Hepatocyte (in vitro differentiated cells): ENCODE results near the gene LTB4R2. TPM values are rescaled to one million over a fixed set of nuclear protein-coding genes. Genes with fewer than 3 reads are reported as not detected.

Source experiments
- DNase-seq: peaks from one replicate; pipeline ENCODE4 v3.0.0-alpha.2; 2016; ENCODE audit warnings: low spot score
- H2AFZ ChIP-seq: fragments of 200-600 bp; sonication (generic); 2 replicates; pipeline ENCODE4 v1.6.0; 2016; ENCODE audit warnings: antibody characterized with exemption, mild to moderate bottlenecking
- H3K27ac ChIP-seq: fragments of 200-600 bp; sonication (generic); 2 replicates; pipeline ENCODE4 v1.5.1; 2016; ENCODE audit warnings: mild to moderate bottlenecking
- H3K27me3 ChIP-seq: fragments of 200-600 bp; sonication (generic); 2 replicates; pipeline ENCODE4 v1.6.1; 2016
- H3K36me3 ChIP-seq: fragments of 200-600 bp; sonication (generic); replicated peaks from 2 replicates; pipeline ENCODE4 v1.5.1; 2016; ENCODE audit warnings: low read depth; ENCODE audit not compliant: insufficient read depth
- H3K4me1 ChIP-seq: fragments of 200-600 bp; sonication (generic); 2 replicates; pipeline ENCODE4 v1.5.1; 2016; ENCODE audit warnings: mild to moderate bottlenecking, moderate library complexity; ENCODE audit not compliant: insufficient read depth
- H3K4me2 ChIP-seq: fragments of 200-600 bp; sonication (generic); 2 replicates; pipeline ENCODE4 v1.6.0; 2016
- H3K4me3 ChIP-seq: fragments of 200-600 bp; sonication (generic); 2 replicates; pipeline ENCODE4 v1.5.1; 2016; ENCODE audit warnings: mild to moderate bottlenecking
- H3K79me2 ChIP-seq: fragments of 200-600 bp; sonication (generic); 2 replicates; pipeline ENCODE4 v1.6.0; 2017; ENCODE audit warnings: mild to moderate bottlenecking
- H3K9me2 ChIP-seq: fragments of 200-600 bp; sonication (generic); replicated peaks from 2 replicates; pipeline ENCODE4 v1.6.0; 2017; ENCODE audit warnings: mild to moderate bottlenecking; ENCODE audit not compliant: insufficient read depth
- H3K9me3 ChIP-seq: fragments of 200-600 bp; sonication (generic); 2 replicates; pipeline ENCODE4 v1.5.1; 2016; ENCODE audit warnings: low read depth, mild to moderate bottlenecking
- H4K20me1 ChIP-seq: fragments of 200-600 bp; sonication (generic); 2 replicates; pipeline ENCODE4 v1.6.0; 2016; ENCODE audit warnings: mild to moderate bottlenecking; ENCODE audit not compliant: insufficient read depth, poor library complexity, severe bottlenecking
- EZH2 ChIP-seq: fragments of 200-600 bp; sonication (generic); IDR thresholded peaks from 2 replicates; pipeline ENCODE4 v1.6.1; 2016; ENCODE audit warnings: antibody characterized with exemption, mild to moderate bottlenecking, borderline replicate concordance
- EZH2phosphoT487 ChIP-seq: fragments of 200-600 bp; sonication (generic); IDR thresholded peaks from one replicate; pipeline ENCODE4 v1.6.1; 2018; ENCODE audit warnings: antibody characterized with exemption, mild to moderate bottlenecking, low read depth, moderate library complexity; ENCODE audit not compliant: unreplicated experiment, severe bottlenecking
- WGBS: methylation state at CpG from one replicate; pipeline ENCODE4 v1.1.6; 2016; ENCODE audit warnings: low lambda C conversion rate; ENCODE audit errors: missing lambda C conversion rate; 5-methylcytosine and 5-hydroxymethylcytosine counted together
- polyA plus RNA-seq: library from polyadenylated mRNA; unstranded; fragments of >200 nt; fragmentation: Nextera tagmentation; extraction: Ambion mirVana; gene quantifications from 2 replicates; pipeline ENCODE4 v1.2.1, GENCODE V29; 2016
- total RNA-seq: library from RNA; depleted of rRNA; stranded (reverse); fragments of >200 nt; gene quantifications from 2 replicates; pipeline ENCODE4 v1.2.3, GENCODE V29; 2014
- TF ChIP-seq, protein P1 (sequence below): fragments of 200-600 bp; sonication (generic); IDR thresholded peaks from 2 replicates; pipeline ENCODE4 v1.5.1; 2016; ENCODE audit warnings: antibody characterized with exemption, mild to moderate bottlenecking; ENCODE audit not compliant: poor library complexity

Gene LTB4R2
- total and polyA plus RNA-seq, 2 experiments from 2014 or later = 0.92 to 3.6 TPM

DNA sequence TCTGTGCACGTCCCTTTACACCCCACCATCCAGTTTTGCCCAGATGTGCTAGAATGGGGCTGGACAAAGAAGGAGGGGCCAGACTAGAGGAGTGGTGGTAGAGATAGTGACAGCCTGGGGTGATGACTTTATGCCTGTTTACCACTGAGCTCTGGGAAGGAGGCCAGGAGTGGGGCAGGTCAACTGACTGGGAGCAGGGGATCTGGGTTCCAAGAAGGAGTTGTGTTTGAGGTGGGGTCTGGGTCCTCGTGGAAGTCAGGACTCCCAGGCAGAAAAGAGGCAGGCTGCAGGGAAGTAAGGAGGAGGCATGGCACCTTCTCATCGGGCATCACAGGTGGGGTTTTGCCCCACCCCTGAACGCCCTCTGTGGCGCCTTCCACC, 315 bp downstream of the LTB4R2 start:
- DNase-seq = no peak
- H3K27me3 ChIP-seq = no peaks in the 10 kb centered on the region
- peaks cover 5% of the 10 kb centered on the region for H3K4me1 ChIP-seq
- peaks cover 2% of the 10 kb centered on the region for H3K79me2 ChIP-seq
- no peaks in the 10 kb centered on the region for H3K9me3 ChIP-seq
- H4K20me1 ChIP-seq = no peaks in the 10 kb centered on the region
- H2AFZ ChIP-seq = no peak overlapping the region
- no peak overlapping the region for H3K27ac ChIP-seq
- no peaks in the 10 kb centered on the region for H3K36me3 ChIP-seq
- WGBS = 94% methylated on average over 5 of the region's 5 CpGs
- H3K4me2 ChIP-seq = no peak overlapping the region
- no peak overlapping the region for H3K4me3 ChIP-seq
- TF ChIP-seq, protein P1, sequence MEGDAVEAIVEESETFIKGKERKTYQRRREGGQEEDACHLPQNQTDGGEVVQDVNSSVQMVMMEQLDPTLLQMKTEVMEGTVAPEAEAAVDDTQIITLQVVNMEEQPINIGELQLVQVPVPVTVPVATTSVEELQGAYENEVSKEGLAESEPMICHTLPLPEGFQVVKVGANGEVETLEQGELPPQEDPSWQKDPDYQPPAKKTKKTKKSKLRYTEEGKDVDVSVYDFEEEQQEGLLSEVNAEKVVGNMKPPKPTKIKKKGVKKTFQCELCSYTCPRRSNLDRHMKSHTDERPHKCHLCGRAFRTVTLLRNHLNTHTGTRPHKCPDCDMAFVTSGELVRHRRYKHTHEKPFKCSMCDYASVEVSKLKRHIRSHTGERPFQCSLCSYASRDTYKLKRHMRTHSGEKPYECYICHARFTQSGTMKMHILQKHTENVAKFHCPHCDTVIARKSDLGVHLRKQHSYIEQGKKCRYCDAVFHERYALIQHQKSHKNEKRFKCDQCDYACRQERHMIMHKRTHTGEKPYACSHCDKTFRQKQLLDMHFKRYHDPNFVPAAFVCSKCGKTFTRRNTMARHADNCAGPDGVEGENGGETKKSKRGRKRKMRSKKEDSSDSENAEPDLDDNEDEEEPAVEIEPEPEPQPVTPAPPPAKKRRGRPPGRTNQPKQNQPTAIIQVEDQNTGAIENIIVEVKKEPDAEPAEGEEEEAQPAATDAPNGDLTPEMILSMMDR = no peak
- no peak for TF ChIP-seq EZH2phosphoT487
- no peak for TF ChIP-seq EZH2
- no peaks in the 10 kb centered on the region for H3K9me2 ChIP-seq

GRCh38 chr14:24310646-24311604, 985 bp downstream of the LTB4R2 start, which contains the start of gene LTB4R:
LTB4R (plus strand) TSS chr14:24311502; CDS start chr14:24315652, 4,150 bp downstream.
- Histone ChIP-seq H3K36me3 (no peaks in the 10 kb centered on the region), H3K4me3 (no peak within 1 kb of the TSS), H3K79me2 (peaks cover 2% of the 10 kb centered on the region), H3K4me1 (peaks cover 5% of the 10 kb centered on the region), H2AFZ (no peak within 1 kb of the TSS), H3K4me2 (no peak within 1 kb of the TSS), H4K20me1 (no peaks in the 10 kb centered on the region), H3K27me3 (no peaks in the 10 kb centered on the region), H3K9me2 (no peaks in the 10 kb centered on the region), H3K27ac (no peak within 1 kb of the TSS), H3K9me3 (no peaks in the 10 kb centered on the region)
- WGBS = 99% methylated on average over 81 of the region's 99 CpGs
- DNase-seq = no peak
- TF ChIP-seq EZH2phosphoT487 = no peak

DNA sequence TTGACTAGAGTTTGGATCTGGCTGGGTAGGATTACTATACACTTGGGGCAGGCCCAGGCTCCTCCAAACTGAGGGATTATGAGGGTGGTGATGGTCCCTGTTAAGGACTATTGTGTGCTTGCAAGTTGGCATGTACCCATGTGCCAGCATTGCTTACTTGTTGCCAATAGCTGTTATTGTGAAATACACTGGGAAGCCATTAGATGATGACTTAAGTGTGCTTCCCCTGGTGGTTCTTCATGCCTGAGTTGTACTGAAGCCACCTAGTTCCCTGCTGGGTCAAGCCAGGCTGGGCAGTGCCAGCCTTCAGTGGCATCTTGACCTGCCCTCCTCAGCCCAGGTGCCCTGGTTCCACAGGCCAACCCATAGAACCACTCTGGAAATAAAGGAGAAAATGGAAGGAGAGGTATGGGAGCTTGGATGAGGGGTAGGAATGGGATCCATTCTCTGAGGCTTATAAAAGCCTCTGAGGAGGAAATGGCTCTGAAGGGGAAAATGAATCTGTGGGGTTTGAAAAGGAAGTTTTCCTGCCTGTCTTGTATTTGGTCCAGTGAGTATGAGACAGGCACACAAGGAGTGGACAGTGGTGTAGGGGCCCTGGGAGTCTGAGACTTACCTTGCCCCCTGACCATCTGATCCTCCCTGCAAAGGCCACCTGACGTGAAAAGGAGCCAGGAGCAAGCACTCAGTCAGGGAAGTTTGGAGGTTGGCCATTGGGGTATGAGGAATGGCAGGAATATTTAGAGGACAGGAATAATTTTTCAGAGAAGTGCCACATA, 2.1 kb downstream of the LTB4R2 start:
- H3K79me2 ChIP-seq = no peaks in the 10 kb centered on the region
- no peaks in the 10 kb centered on the region for H3K36me3 ChIP-seq
- peaks cover 5% of the 10 kb centered on the region for H3K4me1 ChIP-seq
- no peak overlapping the region for H3K4me3 ChIP-seq
- no peak overlapping the region for H2AFZ ChIP-seq
- no peak for DNase-seq
- H3K9me2 ChIP-seq = no peaks in the 10 kb centered on the region
- H4K20me1 ChIP-seq = no peaks in the 10 kb centered on the region
- TF ChIP-seq EZH2phosphoT487 = no peak
- TF ChIP-seq, protein P1 = no peak
- TF ChIP-seq EZH2 = no peak
- no peaks in the 10 kb centered on the region for H3K9me3 ChIP-seq
- no peak overlapping the region for H3K4me2 ChIP-seq
- H3K27me3 ChIP-seq = no peaks in the 10 kb centered on the region
- no peak overlapping the region for H3K27ac ChIP-seq
- 91% methylated on average over 1 of the region's 1 CpG for WGBS
